ENCODE measurements around the gene KCNJ5.
"Not testable (repeated sequence)": the region's sequence is repeated elsewhere in the genome, so short reads cannot be mapped to it uniquely, and the experiment has no call there.

The KCNJ5 gene

DNA sequence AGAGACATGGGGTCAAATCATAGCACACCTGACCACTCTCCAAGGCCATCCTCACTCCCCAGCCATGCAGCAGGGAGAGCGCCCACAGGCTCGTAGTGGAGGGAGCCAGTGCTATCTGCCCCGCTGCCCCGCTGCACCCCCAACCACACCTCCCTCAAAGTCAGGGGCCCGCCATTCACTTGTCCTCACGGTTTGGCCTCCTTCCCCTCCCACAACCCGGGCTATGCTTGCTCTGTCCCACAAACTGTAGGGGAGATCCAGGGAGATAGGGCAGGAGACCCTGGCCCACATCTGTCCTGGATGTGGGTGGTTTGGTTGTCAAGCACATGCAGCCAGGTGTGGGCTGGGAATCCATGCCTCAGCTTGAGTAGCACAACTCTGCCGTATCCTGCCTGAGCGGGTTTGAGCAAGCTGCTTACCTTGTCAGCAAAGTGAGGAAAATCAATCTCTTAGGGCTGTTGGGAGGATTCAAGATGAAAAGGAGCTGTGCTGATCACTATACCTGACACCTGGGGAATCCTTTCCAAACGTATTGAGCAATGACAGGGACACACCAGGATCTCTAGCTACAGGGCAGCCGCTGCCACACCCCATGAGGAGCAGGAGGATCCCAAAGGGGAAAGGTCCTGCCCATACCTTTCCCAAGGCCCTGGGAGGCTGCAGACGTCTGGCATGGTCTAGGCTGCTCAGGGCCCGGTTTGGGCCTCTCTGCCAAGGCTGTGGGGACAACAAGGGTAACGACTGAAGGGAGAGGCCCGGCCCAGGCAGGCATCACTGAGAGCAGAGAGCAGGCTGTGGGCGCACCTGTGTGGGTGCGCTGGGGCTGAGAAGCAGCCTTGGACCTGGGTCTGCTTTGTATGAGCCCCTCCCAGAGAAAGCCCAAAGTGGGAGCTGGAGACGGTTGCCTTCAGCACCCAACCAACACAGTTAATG is 23.3 kb downstream of the KCNJ5 start:
- DNase-seq: no peak

DNA sequence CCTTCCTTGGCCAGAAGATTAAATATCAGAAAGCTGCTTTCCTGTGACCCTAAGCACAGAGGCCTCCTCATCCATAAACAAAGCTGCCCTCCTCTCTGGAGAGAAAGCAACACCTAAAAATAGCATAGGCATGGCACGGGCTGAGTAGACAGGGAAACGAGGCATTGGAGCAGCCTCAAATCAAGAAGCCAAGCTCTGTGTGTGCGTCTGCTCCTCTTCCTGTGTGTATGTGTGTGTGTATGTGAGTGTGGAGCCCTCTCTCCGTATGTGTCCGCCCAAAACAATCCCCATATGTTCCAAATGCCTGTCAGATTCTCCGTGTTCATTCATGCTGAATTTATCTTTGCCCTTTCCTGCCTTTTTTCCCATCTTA is 24.0 kb downstream of the KCNJ5 start:
- no peak for DNase-seq

DNA sequence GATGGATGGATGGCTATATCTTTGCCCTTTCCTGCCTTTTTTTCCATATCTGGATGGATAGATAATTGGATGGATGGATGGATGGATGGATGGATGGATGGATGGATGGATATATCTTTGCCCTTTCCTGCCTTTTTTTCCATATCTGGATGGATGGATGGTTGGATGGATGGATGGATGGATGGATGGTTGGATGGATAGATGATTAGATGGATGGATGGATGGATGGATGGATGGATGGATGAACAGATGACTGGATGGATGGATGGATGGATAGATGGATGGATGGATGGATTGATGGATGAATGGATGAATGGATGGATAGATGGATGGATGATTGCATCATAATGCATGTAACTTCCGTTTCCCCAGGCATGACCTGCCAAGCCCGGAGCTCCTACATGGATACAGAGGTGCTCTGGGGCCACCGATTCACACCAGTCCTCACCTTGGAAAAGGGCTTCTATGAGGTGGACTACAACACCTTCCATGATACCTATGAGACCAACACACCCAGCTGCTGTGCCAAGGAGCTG is 24.9 kb downstream of the KCNJ5 start:
- no peak for DNase-seq

GRCh38 chr11:128916681-128917080 is 25.5 kb downstream of the KCNJ5 start:
- no peak for DNase-seq

DNA sequence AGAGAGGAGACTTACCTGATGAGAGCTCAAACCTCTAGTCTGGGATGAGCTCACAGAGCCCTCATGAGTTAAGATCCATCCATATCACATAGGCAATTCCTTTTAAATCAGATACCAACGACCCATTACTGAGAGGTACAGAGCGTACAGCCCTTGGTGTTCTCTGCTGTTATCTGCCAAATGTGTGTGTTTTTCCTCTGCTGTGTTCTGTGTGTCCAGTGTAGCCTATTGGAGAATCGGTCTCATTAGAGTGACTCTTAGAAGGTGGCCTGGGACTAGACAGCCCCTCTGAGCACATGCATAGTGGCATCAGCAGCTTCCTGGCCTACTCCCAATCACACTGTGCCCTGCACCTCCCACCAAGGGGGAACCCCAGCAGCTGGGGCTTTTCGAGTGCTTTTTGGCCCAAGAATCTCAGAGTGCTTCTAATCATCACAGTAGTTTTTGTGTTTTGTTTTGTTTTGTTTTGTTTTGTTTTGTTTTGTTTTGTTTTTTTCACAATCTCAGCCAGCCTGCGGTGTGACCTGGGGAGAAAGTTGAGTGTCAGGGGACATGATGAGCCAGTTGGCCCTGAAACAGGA is 26.1 kb downstream of the KCNJ5 start:
- DNase-seq: peak in 1 of 4 experiments; percentile 50

- DNase-seq: peak; percentile 60 to 82 (median 76)
These were observed 28.1 kb downstream of the KCNJ5 start for GRCh38 chr11:128919216-128919615.

GRCh38 chr11:128919635-128920034 is 28.5 kb downstream of the KCNJ5 start:
- not testable (repeated sequence) for DNase-seq

- DNase-seq: no peak
These were observed 29.5 kb downstream of the KCNJ5 start for GRCh38 chr11:128920666-128921065.

DNA sequence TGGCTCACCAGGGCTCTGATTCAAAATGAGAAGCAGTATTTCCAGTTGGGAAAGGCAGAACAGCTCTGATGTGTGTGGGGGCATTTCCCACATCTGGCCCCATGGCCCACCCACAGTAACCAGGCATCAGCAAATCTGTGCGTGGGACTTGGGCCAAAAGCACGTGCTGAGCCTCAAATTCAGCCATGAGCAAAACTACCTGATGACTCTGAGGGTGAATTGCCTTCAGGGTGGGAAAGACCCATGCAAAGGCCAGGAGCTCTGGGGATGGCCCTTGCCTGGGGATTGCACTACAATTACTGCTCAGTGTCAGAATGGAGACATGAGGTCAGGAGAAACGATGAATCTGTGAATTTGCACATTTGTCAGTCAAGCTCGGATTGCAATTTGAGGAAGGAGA is 30.6 kb downstream of the KCNJ5 start:
- peak; percentile 79 to 93 (median 86) for DNase-seq

- DNase-seq: no peak
These were observed 32.9 kb downstream of the KCNJ5 start for GRCh38 chr11:128924104-128924503.

DNA sequence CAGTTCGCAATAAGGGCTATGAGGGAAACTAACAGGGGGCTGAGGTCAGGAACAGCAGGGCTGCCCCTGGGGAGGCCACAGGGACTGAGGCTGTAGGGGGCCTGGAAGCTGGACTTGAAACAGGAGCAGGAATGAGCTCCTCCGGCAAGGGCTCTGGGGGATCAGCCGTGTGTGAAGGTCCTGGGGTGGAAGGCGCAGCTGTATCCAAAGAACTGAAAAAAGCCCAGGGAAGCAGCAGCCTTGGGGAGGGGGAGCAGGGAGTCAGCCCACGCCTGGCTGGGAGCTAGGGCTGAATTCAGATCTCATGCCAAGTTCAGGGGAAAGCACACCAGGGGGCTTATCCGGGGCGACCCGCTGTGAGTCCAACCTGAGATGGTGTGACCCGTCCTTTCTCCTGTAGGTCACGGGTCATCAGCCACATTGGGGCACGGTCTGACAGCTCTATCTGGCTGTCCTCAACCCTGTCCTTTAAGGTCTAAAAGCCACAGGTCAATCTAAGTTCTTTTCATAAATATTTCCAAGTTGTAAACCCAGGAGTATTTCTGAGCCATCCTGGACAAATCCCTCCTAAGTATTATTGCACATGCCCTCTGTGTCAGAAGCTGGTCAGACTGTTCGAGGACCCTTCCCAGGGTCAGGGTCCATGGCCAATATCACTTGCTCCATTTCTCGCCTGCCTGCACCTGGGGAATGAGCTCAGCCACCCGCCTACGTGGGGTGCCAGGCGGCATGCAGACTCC is 33.5 kb downstream of the KCNJ5 start:
- DNase-seq: no peak

DNA sequence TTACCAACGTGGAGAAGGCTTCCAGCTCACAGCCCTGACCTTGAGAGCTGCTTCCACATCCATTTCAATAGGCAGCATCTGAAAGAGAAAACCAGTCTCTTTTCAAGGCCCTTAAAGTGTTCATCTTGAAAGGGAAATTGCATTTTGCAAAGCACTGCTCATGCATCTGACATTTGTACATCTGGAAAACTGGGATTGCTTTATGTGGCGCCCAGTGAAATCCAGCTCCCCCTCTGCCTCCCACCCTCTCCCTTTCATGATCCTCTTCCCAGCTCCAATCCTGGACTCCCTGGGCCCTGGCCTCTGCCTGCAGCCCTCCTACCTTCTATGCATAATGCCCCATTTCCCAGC is 34.1 kb downstream of the KCNJ5 start:
- no peak for DNase-seq

- no peak for DNase-seq
These were observed 34.8 kb downstream of the KCNJ5 start for GRCh38 chr11:128926000-128926399.

GRCh38 chr11:128926437-128927107 is 35.4 kb downstream of the KCNJ5 start:
- no peak for DNase-seq

- no peak for DNase-seq
These were observed 35.9 kb downstream of the KCNJ5 start for GRCh38 chr11:128927108-128927461.

DNA sequence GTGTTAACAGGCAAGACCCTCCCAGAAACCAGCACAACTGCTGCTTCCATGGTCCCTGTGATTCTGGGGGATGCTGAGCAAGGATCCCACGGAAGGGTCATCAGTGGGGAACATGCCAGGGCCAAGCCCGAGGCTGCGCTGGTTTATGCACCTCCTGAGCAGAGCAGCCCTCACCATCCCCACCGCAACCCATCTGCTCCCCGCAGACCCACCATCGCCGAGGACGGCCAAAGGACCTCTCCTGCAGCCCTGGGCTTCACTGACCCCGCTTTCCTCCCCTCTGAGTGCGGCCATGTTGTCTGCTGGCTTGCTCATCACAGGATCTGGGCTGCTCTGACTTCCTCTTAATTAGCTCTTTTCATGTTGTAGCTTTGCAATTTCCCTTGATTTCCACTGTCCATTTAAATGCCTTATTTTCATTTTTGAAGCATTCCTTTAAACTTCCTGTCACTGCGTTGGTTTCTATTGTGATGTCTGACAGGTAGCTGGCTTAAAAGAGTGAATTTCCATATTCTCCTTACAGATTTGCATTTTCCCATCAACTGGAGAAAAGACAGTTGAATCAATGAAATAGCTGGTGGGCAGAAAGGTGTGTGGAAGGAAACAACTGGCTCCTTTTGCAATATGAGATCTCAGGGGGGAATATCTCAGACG is 36.7 kb downstream of the KCNJ5 start:
- peak in 3 of 4 experiments; percentile 33 to 46 (median 36) for DNase-seq

- peak in 1 of 4 experiments; percentile 17 for DNase-seq
These were observed 37.2 kb downstream of the KCNJ5 start for GRCh38 chr11:128928400-128928799.

DNA sequence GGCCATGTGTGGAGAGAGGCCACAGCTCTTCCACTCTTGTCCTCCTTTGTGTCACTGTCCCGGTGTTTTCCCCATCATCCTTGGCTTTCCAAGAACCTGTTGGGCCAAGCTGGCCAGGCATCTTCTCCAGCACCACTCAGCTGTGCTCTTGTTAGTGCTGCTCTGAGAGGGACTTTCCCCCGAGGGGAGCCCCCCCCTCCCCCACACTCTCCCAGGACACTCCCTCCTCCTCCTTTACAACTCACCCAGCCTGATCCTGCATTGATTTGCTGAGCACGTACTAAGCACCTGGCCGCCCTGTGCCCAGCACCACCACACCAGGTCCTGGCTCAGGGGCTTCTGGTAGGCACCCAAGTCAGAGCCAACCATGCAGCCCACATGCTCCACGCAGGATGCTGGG is 38.3 kb downstream of the KCNJ5 start:
- DNase-seq: no peak

DNA sequence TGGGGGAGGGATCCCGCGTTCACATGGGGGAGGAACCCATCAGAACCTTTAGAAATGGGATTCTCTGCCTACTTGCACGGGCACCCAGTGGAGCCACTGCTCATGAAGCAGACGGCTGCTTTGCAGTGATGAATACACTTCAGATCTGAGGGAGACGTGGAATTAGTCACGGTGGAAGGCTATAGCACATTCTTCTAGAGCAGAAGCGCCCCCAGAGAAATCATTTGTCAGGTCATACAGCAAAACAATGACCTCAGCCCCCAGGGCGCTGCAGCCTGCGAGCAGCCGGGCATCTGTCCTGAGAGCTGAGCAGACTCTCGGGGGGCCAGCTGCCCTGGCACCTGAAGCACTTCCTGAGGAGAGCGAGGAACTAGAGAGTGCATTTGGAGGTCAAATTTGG is 38.8 kb downstream of the KCNJ5 start:
- no peak for DNase-seq

DNA sequence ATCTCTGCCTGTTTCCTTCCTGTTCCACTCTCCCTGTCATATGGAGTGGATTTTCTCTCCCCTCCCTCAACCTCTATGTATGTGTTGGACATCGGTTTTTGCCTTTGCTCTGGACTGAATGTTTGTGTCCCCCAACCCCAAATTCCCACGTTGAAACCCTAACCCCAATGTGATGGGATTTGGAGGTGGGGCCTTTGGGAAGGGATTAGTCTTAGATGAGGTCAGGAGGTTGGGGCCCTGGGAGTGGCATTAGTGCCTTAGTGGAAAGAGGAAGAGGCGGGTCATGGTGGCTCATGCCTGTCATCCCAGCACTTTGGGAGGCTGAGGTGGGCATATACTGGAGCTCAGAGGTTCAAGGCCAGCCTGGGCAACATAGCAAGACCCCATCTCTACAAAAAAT is 39.9 kb downstream of the KCNJ5 start:
- DNase-seq: peak in 1 of 4 experiments; percentile 28

DNA sequence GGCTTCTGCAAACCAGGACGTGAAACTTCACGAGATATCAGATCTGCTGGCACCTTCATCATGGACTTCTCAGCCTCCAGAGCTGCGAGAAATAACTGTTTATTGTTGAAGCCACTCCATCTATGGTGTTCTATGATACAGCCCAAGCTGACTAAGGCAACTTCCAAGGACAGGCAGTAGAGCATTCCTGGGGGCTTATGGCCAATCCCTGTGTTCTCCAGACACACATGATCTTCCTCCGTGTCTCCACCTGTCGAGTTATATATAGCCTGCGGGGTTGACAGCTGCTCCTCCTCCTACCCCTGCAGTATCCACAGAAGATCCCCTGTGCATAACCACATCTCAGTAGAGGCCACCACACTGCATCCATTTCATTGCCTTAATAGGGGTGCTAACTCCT is 40.5 kb downstream of the KCNJ5 start:
- no peak for DNase-seq

DNA sequence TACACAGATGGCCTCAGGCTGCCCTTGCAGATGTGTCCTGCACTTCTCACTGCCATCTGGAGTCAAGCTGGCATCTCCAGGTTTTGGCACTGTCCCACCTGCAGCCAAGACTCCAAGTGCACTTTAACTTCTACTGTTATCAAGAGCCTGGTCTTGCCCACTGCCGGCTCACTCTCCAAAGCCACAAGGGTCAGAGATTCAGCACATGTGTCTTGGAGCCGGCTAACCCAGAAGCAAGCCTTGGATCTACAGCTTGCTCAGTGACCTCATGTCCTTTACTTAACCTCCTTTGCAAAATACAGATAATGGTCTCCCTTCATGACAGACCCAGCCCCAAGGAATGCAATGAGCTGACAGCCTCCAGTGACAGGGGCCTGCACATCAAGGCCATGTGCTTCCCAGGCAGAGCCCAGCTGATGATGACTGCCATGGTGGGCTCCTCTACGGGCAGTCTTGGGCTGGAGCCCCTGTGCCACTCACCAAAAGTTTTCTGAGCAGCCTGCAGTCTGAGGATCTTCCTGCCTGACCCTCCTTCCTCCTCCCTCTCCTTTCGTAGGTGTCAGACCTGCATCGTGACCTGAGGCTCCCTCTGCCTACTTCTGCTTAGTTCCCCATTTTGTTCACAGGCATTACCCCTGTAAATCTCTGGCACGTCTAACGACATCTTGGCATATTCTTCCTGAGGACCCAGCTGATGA is 42.5 kb downstream of the KCNJ5 start:
- no peak for DNase-seq

Data from suppressor macrophage (primary cell).